ENCODE results near the gene CSF1.

DNA sequence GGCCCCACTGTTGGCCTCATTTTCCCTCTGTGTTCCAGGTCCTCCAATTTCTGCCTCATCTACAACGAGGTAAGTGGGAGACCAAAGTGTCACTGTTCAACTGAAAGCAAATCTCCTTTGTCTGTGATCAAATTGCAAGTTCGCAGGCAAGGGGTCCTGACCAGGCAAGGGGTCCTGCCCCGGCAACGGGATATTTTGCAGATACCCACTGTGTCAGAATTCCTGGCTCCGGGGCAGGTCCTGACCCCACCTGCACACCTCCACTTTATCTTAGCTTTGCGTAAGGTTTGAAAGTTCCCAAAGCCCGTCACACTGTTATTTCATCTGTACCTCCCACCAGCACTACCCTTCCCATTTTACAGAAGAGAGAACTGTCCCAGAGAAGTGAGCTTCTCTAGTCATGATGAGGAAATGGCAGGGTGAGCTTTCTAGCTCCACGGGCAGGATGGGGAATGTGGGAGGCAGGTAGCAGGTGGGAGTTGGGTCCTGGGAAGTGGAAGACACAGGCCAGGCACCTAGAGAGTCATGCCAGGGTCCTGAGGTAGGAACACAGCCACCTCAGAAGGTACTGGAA, 32.0 kb upstream of the CSF1 start:
- TF ChIP-seq POLR2A (IDR thresholded peaks at IDR 0.05): no peak
- TF ChIP-seq, protein P1, sequence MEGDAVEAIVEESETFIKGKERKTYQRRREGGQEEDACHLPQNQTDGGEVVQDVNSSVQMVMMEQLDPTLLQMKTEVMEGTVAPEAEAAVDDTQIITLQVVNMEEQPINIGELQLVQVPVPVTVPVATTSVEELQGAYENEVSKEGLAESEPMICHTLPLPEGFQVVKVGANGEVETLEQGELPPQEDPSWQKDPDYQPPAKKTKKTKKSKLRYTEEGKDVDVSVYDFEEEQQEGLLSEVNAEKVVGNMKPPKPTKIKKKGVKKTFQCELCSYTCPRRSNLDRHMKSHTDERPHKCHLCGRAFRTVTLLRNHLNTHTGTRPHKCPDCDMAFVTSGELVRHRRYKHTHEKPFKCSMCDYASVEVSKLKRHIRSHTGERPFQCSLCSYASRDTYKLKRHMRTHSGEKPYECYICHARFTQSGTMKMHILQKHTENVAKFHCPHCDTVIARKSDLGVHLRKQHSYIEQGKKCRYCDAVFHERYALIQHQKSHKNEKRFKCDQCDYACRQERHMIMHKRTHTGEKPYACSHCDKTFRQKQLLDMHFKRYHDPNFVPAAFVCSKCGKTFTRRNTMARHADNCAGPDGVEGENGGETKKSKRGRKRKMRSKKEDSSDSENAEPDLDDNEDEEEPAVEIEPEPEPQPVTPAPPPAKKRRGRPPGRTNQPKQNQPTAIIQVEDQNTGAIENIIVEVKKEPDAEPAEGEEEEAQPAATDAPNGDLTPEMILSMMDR (IDR thresholded peaks at IDR 0.05): no peak
- no peak for TF ChIP-seq POLR2AphosphoS5 (IDR thresholded peaks at IDR 0.05)

All from breast epithelium (tissue), 3 donors.